HG03025 (cell line): Measurements from ENCODE around the gene TMEM225B.
"Not testable (repeated sequence)": the region's sequence is repeated elsewhere in the genome, so short reads cannot be mapped to it uniquely, and the experiment has no call there.

ENCODE experiments used
- ATAC-seq: cut with Tn5 transposase; IDR thresholded peaks from one replicate; pipeline ENCODE4 v1.9.1; 2021; ENCODE audit warnings: mild to moderate bottlenecking, moderate library complexity; ENCODE audit not compliant: unreplicated experiment, low FRiP score

The TMEM225B gene

DNA sequence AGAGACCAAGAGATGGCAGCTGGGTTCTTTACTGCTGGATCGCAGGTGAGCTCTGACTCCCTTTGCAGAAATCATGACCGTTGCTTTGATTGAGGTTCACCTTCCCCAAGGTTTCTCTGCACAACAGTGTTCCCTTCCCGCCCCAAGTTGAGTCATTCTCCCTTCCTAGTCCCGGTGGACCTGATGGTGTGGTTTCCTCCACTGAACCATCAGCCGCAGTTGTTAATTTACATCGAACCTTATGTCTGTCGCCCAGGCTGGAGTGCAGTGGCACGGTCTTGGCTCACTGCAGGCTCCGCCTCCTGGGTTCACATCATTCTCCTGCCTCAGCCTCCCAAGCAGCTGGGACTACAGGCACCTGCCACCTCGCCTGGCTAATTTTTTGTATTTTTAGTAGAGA lies 24.5 kb downstream of the TMEM225B start:
- ATAC-seq: no peak

DNA sequence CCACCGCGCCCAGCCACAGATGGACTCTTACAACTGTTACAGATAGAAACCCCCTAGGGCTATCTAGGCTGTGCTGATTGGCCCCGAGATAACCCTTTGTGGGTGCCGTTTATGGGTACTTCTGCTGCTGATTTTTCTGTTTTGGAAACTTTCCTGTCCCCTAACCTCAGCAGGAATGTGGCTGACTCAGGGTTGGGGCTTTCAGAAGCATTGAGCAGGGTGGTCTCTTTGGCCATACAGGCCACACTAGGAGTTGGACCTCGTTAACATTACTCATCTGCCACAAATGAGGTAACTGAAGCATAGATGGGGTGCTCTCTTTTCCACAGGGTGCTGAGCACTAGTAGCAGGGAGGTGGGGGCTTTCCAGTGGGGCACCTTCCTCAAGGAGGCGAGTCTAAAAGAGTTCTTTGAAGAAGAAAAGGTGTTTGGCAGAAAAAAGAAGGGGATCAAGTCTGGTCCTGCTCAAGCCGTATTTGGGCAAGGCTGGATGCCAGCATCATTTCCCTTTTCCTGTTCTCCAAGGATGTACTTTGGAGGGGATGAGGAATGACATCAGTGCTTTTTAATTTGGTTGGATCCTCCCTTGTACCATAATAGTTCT lies 25.1 kb downstream of the TMEM225B start:
- no peak for ATAC-seq

DNA sequence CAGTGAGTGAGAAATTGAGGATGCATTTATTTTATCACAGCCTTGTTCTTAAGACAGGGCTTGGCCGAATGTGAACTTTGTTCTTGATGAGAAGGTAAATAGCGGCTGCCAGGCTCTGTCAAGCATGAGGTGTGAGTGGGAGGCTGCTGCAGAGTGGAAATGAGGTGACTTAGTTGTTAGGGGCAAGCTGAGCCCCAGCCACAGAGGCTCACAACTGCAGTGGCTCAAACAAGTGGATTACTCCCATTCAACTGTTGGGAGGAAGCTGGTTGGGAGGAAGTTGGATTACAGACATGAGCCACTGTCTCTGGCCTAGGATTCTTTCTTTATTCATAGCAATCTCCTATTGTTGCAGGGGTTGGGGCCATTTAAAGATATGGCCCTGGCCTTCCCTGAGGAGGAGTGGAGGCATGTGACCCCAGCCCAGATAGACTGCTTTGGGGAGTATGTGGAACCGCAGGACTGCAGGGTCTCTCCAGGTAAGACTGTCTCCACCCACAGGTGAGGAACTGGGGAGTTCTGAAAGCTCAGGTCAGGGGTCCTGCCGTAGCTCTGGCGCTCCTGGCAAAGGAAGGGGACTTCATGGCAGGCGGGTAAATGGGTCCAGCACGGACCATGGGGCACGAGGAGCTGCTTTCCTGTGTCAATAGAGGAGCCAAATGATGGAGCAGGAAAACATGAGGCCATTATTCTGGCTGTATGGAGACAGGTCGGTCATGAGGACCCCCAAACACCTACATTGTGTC lies 25.8 kb downstream of the TMEM225B start:
- no peak for ATAC-seq

DNA sequence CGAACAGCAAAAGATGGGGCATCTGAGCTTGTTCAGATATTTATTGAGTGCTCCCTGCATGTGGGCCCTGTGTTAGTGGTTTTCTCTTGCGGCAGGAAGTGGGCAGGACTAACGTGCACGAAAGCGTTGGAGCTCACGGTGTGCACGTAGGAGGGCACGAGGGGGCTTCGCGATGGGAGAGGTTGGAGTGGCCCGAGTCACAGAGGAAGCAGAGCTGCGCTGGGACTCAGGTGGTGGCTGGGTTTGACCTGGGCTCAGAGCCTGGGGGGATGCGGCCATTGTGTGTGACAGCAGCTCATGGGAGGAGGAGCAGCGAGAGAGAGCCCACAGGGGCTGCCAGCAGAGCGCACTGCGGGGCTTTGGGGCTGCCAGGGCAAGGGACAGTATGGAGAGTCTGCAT lies 26.4 kb downstream of the TMEM225B start:
- ATAC-seq: no peak

DNA sequence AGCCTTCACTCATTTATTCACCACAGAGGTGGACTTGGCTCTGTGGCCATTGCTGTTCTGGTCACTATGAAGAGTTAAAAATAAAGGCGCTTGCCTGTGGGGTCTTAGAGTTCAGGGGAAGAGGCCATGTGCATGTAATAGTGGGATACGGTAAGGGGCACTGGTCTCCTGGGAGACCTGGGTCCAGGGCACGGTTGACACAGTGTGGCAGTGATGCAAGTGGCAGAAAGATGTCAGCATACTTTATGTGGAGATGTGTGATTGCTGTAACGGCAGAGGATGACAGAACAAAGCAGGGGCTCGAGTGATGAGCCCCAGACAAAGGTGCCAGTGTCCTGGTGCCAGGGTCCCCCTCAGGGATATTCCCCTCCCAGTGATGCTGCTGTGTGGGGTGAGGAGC lies 27.3 kb downstream of the TMEM225B start:
- no peak for ATAC-seq

DNA sequence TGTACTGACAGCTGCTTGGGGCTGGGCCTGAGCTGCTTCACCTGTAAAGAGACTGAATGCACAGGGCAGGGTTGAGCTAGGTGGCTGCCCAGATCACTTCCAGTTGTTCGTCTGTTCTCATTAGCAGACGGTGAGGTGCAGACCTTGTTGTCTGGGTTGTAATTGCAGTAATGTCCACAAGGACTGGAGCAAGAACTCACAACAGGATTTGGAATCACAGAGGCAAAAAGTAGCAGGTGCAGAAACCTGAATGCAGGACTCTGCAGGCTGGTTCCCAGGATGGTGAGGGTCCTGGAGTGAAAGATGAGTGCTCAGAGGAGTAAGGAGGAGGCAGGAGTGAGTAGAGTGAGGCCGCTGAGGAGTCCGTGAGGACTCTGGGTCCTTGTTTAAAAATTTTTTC lies 27.9 kb downstream of the TMEM225B start:
- no peak for ATAC-seq

DNA sequence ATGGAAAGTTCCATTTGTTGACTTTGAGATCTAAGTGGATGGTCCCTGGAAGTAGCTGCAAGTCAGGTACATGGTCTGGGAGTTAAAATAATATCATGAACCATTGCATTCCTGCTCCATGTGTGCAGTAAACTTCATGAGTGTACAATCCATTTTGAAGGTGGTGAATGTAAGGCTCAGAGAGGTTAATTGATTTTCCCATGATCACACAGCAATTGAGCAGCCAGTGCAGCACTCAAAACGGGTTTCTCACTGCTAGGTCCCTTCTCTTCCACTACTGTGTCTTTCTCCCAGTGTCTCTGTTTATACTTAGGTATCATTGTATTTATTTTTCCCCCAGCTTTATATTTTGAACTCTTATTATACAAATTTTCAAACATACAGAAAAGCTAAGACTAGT lies 28.6 kb downstream of the TMEM225B start:
- ATAC-seq: no peak

DNA sequence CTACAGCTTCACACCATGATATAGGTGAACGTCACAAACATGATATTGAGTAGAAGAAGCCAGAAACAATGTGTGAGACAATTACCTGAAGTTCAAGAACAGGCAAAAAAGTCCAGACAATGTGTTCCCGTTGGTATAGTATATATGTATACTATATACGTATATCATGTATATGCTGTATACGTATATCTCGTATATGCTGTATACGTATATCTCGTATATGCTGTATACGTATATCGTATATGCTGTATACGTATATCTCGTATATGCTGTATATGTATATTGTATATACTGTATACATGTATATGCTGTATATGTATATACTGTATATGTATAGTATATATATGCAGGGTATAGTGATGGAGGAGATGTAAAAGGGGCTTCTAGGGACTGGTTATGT lies 29.4 kb downstream of the TMEM225B start:
- no peak for ATAC-seq

DNA sequence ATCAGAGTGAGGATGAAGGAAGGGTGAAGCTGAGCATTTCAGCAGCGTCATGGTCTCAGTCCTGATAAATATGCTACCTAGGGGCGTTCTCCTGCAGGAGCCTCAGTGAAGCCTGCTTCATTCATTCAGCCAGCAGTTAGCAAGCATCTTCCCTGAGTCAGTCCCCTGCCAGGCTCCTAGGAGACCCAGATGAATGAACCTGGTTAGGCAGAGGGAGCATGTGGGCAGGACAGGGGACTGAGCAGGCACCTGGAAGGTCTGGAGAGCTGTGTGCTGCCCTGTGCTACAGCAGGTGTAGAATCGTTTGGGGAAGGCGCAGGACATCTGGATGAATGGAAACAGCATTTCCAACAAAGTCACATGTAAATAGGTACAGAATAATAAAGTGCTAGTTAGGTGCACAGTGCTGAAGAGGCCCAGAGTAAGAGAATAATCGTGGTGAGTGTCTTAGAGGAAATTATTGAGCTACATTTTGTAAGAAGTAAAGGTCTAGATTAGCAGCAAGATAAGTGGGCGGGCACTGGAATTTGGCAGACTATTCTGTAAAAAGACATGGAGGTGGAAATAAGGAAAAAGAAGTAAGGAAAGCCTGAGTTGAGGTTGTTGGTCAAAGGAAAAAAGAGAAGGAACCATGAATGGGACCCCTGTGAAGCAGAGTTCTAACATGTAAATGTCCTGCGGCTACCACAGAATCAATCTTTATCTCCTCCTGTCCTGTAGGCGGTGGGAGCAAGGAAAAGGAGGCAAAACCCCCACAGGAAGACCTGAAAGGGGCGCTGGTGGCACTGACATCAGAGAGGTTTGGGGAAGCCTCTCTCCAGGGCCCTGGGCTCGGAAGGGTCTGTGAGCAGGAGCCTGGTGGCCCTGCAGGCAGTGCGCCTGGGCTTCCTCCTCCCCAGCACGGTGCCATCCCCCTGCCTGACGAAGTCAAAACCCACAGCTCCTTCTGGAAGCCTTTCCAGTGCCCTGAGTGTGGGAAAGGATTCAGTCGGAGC lies 30.7 kb downstream of the TMEM225B start:
- ATAC-seq: no peak

DNA sequence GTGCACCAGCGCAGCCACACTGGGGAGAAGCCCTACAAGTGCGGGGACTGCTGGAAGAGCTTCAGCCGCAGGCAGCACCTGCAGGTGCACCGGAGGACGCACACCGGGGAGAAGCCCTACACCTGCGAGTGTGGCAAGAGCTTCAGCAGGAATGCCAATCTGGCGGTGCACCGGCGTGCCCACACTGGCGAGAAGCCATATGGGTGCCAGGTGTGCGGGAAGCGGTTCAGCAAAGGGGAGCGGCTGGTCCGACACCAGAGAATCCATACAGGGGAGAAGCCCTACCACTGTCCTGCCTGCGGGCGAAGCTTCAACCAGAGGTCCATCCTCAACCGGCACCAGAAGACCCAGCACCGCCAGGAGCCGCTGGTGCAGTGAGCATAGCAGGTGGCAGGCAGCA lies 31.6 kb downstream of the TMEM225B start:
- ATAC-seq: no peak

DNA sequence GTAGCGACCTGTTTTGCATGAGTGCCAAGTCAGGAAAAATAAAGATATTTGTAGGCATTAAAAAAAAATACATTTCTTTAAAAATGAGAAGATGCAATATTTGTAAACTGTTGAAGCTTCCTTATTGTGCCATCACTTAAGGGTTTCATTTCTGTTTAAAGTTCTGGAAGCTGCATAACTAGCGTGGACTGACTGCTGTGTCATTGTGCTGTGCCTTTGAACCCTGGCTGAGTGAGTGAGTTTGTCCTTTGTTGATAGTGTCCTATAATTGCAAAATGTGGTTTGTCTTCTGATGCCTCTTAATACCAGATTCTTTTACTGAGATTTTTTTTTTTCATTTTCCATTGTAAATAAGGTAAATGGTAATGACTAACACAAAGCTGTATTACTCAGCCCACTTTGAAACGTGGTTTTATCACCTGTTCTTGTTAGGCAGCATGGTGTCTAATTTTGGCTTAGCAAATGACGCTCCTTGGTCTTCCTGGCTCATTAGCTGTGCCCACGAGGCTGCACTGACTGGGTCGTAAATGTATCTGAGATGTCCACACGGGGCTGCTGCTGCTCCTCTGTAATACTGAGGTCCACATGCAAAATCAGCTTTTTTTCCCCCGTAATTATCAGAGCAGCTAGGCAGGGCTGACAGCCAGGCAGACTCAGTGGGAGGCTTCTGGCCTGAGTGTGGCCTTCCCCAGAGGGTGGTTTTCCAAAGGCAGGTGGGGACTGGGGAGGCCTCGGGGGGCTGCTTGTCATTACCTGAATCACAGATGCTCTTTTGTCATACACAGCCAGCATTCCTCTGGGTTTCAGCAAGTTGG lies 33.4 kb downstream of the TMEM225B start:
- ATAC-seq: no peak

DNA sequence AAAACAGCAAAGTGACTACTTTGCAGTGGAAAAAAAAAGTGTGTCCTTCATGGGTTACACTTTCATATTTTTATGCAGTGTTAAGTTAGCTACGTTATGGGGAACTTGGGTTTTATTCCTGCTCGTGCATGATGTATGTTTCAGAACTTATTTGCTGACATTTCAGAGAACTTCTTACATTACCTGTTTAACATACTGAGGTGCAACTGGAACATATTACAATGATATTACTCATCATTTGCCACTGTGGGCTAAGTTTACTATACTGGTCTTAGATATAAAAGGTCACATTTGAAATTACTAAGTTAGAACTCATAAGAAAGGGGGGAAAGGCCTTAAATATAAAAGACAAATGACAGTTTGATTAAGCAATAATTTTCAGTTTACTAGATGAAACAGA lies 39.3 kb downstream of the TMEM225B start:
- not testable (repeated sequence) for ATAC-seq

DNA sequence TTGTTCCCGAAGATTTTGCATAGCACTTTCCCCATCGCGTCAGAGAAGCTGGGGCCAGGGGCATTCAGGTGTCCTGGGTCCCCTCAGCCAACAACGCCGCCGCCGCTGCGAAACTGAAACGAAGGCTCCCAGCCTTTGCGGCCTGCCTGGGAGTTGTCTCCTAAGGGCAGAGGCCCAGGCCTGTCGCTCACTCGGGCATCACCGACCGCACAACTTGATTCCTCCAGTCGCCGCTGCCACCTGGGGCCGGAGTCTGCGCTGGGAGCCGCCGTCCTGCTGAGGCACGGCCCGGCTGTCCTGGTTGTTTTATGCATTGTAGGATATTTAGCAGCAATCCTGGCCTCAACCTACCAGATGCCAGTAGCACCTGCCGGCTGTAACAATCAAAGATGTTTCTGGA lies 40.7 kb downstream of the TMEM225B start:
- no peak for ATAC-seq

DNA sequence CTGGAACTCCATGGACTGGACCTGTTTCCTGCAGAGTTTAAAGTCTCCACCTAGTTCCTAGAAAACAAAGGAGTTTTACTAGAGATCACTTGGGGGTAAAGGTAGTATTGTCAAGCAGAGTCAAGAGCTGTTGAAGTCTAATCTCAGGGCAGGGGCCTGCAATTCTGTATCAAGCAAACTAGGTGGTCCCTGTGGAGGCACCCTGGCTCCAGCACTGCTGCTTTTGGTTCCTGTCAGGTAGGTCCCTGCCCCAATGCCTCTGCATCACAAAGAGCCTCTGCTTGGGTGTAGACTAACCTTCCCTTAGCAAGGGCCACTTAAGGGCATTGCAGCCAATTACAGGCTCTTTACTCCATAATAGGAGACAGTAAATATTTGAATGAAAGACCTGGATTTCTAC lies 41.2 kb downstream of the TMEM225B start:
- no peak for ATAC-seq

DNA sequence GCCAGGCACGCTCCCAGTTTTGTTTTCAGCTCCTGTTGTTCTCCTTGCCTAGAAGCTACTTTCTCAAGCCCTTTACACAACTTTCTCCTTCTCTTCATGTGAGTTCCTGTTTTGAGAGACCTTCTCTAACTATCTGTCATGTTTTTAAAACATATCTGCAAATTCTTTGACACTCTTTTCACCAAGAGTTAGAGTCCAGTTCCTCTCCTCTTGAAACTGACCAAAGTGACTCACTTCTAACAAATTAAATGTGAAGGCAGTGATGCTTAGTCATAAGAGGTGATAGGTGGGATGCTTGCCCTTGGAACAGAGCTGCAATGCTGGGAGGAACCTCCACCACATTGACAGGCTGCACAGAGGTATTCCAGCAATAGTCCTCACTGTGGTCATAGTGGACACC lies 44.0 kb downstream of the TMEM225B start:
- no peak for ATAC-seq

DNA sequence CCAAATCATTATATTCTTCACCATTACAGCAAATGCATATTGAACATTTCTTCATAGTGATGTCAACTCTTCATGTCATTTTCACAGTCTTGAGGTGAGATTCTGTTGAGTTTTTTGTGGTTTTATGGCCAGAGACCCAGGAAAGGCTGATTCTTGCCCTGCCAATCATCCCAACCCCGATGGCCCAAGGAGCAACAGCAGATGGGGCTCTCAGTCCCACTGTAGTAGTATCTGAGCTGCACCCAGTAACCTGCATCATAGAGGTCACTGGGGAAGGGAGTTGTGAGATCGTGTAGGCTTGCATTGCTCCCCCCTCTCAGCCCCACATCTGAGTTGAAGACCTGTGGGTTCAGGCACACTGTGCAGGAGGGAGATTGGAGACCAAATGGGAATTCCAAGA lies 45.4 kb downstream of the TMEM225B start:
- no peak for ATAC-seq

DNA sequence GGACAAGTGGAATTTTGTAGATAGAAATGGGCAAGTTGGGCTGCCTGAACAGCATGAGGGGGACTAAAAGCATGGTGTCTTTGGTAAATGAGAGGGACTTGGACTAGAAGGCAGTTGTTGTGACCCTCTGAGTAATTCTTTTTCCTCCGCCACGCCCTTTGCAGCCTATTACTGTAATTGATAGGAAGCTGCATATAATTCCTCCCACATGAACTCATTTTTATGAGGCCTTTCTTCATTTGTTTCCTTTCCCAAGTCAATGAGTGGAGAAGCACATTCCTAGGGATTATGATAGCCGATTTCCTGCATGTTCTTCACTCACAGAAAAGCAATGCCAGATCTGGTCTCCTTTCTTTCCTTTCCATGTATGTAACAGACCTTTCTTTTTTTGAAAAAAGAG lies 46.4 kb downstream of the TMEM225B start:
- ATAC-seq: no peak

DNA sequence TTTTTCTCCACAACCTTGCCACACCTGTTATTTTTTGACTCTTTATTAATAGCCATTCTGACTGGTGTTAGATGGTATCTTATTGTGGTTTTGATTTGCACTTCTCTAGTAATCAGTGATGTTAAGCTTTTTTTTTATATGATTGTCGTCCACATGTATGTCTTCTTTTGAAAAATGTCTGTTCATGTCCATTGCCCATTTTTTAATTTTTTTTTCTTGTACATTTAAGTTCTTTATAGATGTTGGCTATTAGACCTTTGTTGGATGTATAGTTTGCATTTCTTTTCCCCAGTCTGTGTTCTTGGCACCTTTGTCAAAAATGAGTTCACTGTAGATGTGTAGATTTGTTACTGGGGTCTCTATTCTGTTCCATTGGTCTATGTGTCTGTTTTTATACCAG lies 47.5 kb downstream of the TMEM225B start:
- no peak for ATAC-seq

DNA sequence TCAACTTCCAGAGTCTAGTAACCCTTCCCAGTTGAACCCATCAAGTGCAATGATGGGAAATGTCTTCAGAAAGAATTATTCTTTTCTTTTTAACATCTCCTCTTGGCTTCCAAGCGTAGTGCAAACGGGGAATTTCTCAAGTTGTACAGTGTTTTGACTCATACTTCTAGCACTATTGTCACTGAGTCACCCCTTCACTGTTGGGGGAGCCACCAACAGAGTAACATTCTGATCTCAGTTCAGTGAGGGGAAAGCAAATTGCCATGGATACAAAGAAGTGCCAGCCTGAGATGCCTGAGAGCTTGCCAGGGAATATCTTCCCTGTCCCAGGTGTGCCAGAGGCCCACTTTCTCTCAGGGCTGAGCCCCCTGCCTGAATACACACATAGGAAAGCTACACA lies 50.8 kb downstream of the TMEM225B start:
- no peak for ATAC-seq

DNA sequence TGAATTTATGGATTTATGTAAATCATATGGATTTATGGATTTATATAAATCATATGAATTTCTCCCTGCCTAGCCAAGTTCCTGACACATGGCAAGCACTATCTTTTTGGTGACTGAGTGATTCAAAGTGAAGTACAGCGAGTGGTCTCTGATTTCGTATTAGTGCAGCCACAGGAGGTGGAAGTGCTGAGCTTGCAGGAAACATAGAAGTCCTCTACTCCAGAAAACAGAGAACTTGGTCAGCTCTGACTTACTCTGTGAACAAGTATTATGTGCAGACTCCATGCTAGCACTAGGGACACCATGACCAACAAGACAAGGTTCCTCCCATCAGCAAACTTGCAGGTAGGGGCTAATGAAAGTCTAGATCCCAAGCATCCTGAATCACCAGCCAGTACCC lies 53.2 kb downstream of the TMEM225B start:
- no peak for ATAC-seq

DNA sequence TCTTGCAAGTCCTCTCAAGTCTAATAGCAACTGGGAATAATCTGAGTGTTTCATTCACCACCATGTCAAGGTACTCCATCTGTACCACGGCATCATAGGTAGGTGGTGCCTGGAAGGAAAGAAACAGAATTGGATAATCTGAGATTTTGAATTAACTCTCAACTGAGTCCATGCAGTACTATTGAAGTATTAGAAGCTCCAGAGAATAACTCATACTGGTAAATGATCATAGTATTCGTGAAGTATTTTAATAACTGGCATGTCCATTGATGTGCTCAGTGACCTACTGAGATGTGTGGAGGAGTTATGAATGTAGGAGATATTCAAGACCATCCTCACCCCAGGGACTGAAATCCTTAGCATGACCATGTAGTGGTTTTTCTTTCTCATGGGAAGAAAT lies 54.6 kb downstream of the TMEM225B start:
- no peak for ATAC-seq
